HFFc6 (cell line): Measurements from ENCODE around the gene TMEM38A. TPM values are rescaled to one million over a fixed set of nuclear protein-coding genes. Genes with fewer than 3 reads are reported as not detected.
"Not testable (repeated sequence)": the region's sequence is repeated elsewhere in the genome, so short reads cannot be mapped to it uniquely, and the experiment has no call there.

Experiments used
- DNase-seq: peaks from one replicate; pipeline ENCODE4 v3.0.0-alpha.2; 2018
- H3K27ac Mint-ChIP-seq: 2 replicates; pipeline ENCODE4 v1.8.0; 2020; ENCODE audit warnings: mild to moderate bottlenecking, mixed read lengths
- H3K27me3 Mint-ChIP-seq: 2 replicates; pipeline ENCODE4 v1.8.0; 2021; ENCODE audit warnings: mild to moderate bottlenecking, moderate library complexity, mixed read lengths; ENCODE audit not compliant: insufficient read depth
- H3K36me3 Mint-ChIP-seq: 2 replicates; pipeline ENCODE4 v1.8.0; 2021; ENCODE audit warnings: low read depth, mixed read lengths
- H3K4me1 Mint-ChIP-seq: 2 replicates; pipeline ENCODE4 v1.8.0; 2020; ENCODE audit warnings: low read depth, mixed read lengths
- H3K4me3 Mint-ChIP-seq: 2 replicates; pipeline ENCODE4 v1.8.0; 2020; ENCODE audit warnings: mild to moderate bottlenecking, moderate library complexity, mixed read lengths
- H3K9me3 Mint-ChIP-seq: 2 replicates; pipeline ENCODE4 v1.8.0; 2020; ENCODE audit warnings: mild to moderate bottlenecking, mixed read lengths
- CTCF ChIP-seq: fragments of 200-600 bp; sonication (generic); IDR thresholded peaks from 2 replicates; pipeline ENCODE4 v1.5.0; 2021; ENCODE audit warnings: antibody characterized with exemption, mild to moderate bottlenecking
- total RNA-seq, 6 experiments: library from RNA; stranded (reverse); fragmentation: NEBNext Ultra II Directional; extraction: Animal tissue kit (Norgen Biotek cat#: 25700); gene quantifications; 2 replicates in 1 of 6; 3 replicates in 5 of 6; pipeline ENCODE4 v1.2.3, GENCODE V29; 2021

TMEM38A gene
- total RNA-seq, 6 experiments from 2014 or later, result 0.26 to 2.0 (median 1.0) TPM

- Mint-ChIP-seq H3K27ac (no peak overlapping the region), H3K36me3 (0 out of 2 replicates have a peak, but pooled peaks cover 5% of the 10 kb centered on the region), H3K27me3 (peaks cover 14% of the 10 kb centered on the region), H3K4me1 (no peaks in the 10 kb centered on the region), H3K9me3 (peaks cover 8% of the 10 kb centered on the region; the same call in 1 of the 2 replicates), H3K4me3 (no peak overlapping the region)
- TF ChIP-seq CTCF, result no peak
- DNase-seq, result no peak
Observed at GRCh38 chr19:16721051-16721450, 60.1 kb downstream of the TMEM38A start.

GRCh38 chr19:16722591-16722990 is 61.7 kb downstream of the TMEM38A start:
- no peak for DNase-seq
- H3K36me3 Mint-ChIP-seq, result 0 out of 2 replicates have a peak, but pooled peaks cover 5% of the 10 kb centered on the region
- no peaks in the 10 kb centered on the region for H3K4me1 Mint-ChIP-seq
- H3K4me3 Mint-ChIP-seq, result no peak overlapping the region
- H3K27me3 Mint-ChIP-seq, result peaks cover 20% of the 10 kb centered on the region
- H3K27ac Mint-ChIP-seq, result no peak overlapping the region
- H3K9me3 Mint-ChIP-seq, result peaks cover 8% of the 10 kb centered on the region; the same call in 1 of the 2 replicates
- TF ChIP-seq CTCF, result no peak

- no peak for TF ChIP-seq CTCF
- Mint-ChIP-seq H3K4me1 (no peaks in the 10 kb centered on the region), H3K27me3 (peaks cover 27% of the 10 kb centered on the region), H3K36me3 (0 out of 2 replicates have a peak, but pooled peaks cover 5% of the 10 kb centered on the region), H3K9me3 (peaks cover 8% of the 10 kb centered on the region; the same call in 1 of the 2 replicates), H3K4me3 (no peak overlapping the region), H3K27ac (no peak overlapping the region)
- DNase-seq, result no peak
Observed at GRCh38 chr19:16726916-16727315, 66.0 kb downstream of the TMEM38A start.

GRCh38 chr19:16735650-16736266 is 74.8 kb downstream of the TMEM38A start:
- H3K9me3 Mint-ChIP-seq, H3K4me3 Mint-ChIP-seq, DNase-seq, H3K4me1 Mint-ChIP-seq, H3K36me3 Mint-ChIP-seq, H3K27ac Mint-ChIP-seq: not testable (repeated sequence)
- peaks cover 19% of the 10 kb centered on the region for H3K27me3 Mint-ChIP-seq

- Mint-ChIP-seq H3K4me3 (no peak overlapping the region), H3K36me3 (no peaks in the 10 kb centered on the region), H3K9me3 (no peaks in the 10 kb centered on the region), H3K27me3 (peaks cover 21% of the 10 kb centered on the region), H3K4me1 (peaks cover 7% of the 10 kb centered on the region), H3K27ac (no peak overlapping the region)
- TF ChIP-seq CTCF, result no peak
- no peak for DNase-seq
Observed at GRCh38 chr19:16736709-16737108, 75.8 kb downstream of the TMEM38A start.

- H3K27ac Mint-ChIP-seq, result no peak overlapping the region
- H3K27me3 Mint-ChIP-seq, result peaks cover 22% of the 10 kb centered on the region
- H3K36me3 Mint-ChIP-seq, result no peaks in the 10 kb centered on the region
- TF ChIP-seq CTCF, result no peak
- DNase-seq, result no peak
- no peaks in the 10 kb centered on the region for H3K9me3 Mint-ChIP-seq
- no peak overlapping the region for H3K4me3 Mint-ChIP-seq
- peaks cover 7% of the 10 kb centered on the region for H3K4me1 Mint-ChIP-seq
Observed at GRCh38 chr19:16737911-16738310, 77.0 kb downstream of the TMEM38A start.
